Neural progenitor cell (in vitro differentiated cells): ENCODE measurements around the gene HS2ST1. TPM values are rescaled to one million over a fixed set of nuclear protein-coding genes. Genes with fewer than 3 reads are reported as not detected.

Experiments
- DNase-seq: peaks from one replicate; pipeline ENCODE4 v3.0.0-alpha.2; 2016; ENCODE audit warnings: low spot score
- H2AFZ ChIP-seq: fragments of 200-600 bp; sonication (generic); replicated peaks from 2 replicates; pipeline ENCODE4 v1.6.1; 2016; ENCODE audit warnings: antibody characterized with exemption
- H3F3A ChIP-seq: fragments of 200-600 bp; sonication (generic); 2 replicates; pipeline ENCODE4 v1.6.1; 2016; ENCODE audit warnings: antibody characterized with exemption, low read depth
- H3K27ac ChIP-seq: fragments of 200-600 bp; sonication (generic); 2 replicates; pipeline ENCODE4 v1.5.1; 2016; ENCODE audit warnings: mild to moderate bottlenecking
- H3K27me3 ChIP-seq: fragments of 200-600 bp; sonication (generic); 2 replicates; pipeline ENCODE4 v1.6.1; 2016; ENCODE audit warnings: mild to moderate bottlenecking, moderate library complexity
- H3K36me3 ChIP-seq: fragments of 200-600 bp; sonication (generic); 2 replicates; pipeline ENCODE4 v1.5.1; 2016
- H3K4me1 ChIP-seq: fragments of 200-600 bp; sonication (generic); 2 replicates; pipeline ENCODE4 v1.6.1; 2016; ENCODE audit warnings: mixed run types
- H3K4me2 ChIP-seq: fragments of 200-600 bp; sonication (generic); 2 replicates; pipeline ENCODE4 v1.6.1; 2016
- H3K4me3 ChIP-seq: fragments of 200-600 bp; sonication (generic); 2 replicates; pipeline ENCODE4 v1.5.1; 2016
- H3K79me2 ChIP-seq: fragments of 200-600 bp; sonication (generic); 2 replicates; pipeline ENCODE4 v1.6.1; 2016; ENCODE audit warnings: low read depth
- H3K9ac ChIP-seq: fragments of 200-600 bp; sonication (generic); 2 replicates; pipeline ENCODE4 v1.6.1; 2016
- H3K9me3 ChIP-seq: fragments of 200-600 bp; sonication (generic); 2 replicates; pipeline ENCODE4 v1.5.1; 2016; ENCODE audit warnings: low read depth
- H4K20me1 ChIP-seq: fragments of 200-600 bp; sonication (generic); 2 replicates; pipeline ENCODE4 v1.6.1; 2016; ENCODE audit warnings: low read depth
- H3K27ac Mint-ChIP-seq: 3 replicates; pipeline ENCODE4 v1.8.0; 2021; ENCODE audit warnings: mixed read lengths
- H3K27me3 Mint-ChIP-seq: 2 replicates; pipeline ENCODE4 v1.8.0; 2022; ENCODE audit warnings: low read depth, mild to moderate bottlenecking, inconsistent platforms, moderate library complexity, mixed read lengths; ENCODE audit not compliant: insufficient read depth
- H3K36me3 Mint-ChIP-seq: 3 replicates; pipeline ENCODE4 v1.8.0; 2021; ENCODE audit warnings: mixed read lengths
- H3K4me1 Mint-ChIP-seq: 3 replicates; pipeline ENCODE4 v1.8.0; 2021; ENCODE audit warnings: mixed read lengths
- H3K4me3 Mint-ChIP-seq: 3 replicates; pipeline ENCODE4 v1.8.0; 2021; ENCODE audit warnings: mild to moderate bottlenecking, moderate library complexity, mixed read lengths
- H3K9me3 Mint-ChIP-seq: 3 replicates; pipeline ENCODE4 v1.8.0; 2020; ENCODE audit warnings: mixed read lengths
- CTCF ChIP-seq: fragments of 200-600 bp; sonication (generic); IDR thresholded peaks from 2 replicates; pipeline ENCODE4 v1.5.1; 2017; ENCODE audit warnings: antibody characterized with exemption, mild to moderate bottlenecking
- EZH2 ChIP-seq: fragments of 200-600 bp; sonication (generic); IDR thresholded peaks from 2 replicates; pipeline ENCODE4 v1.6.1; 2017; ENCODE audit warnings: antibody characterized with exemption, mild to moderate bottlenecking, moderate library complexity
- EZH2phosphoT487 ChIP-seq: fragments of 200-600 bp; sonication (generic); IDR thresholded peaks from 2 replicates; pipeline ENCODE4 v1.6.1; 2017; ENCODE audit warnings: antibody characterized with exemption
- total RNA-seq: library from RNA; depleted of rRNA; stranded (reverse); fragments of >200 nt; gene quantifications from 2 replicates; pipeline ENCODE4 v1.2.3, GENCODE V29; 2015; ENCODE audit warnings: low replicate concordance

The HS2ST1 gene
- total RNA-seq, 1 donor from 2014 or later: 33.2 TPM

- no peak for DNase-seq
- Histone ChIP-seq H3K36me3 (no peaks in the 10 kb centered on the region), H3K27ac (no peak overlapping the region), H2AFZ (no peak overlapping the region), H3K27me3 (no peaks in the 10 kb centered on the region), H3K4me3 (no peak overlapping the region), H3K4me2 (no peak overlapping the region), H4K20me1 (no peaks in the 10 kb centered on the region), H3K9me3 (no peaks in the 10 kb centered on the region), H3F3A (no peaks in the 10 kb centered on the region), H3K79me2 (no peaks in the 10 kb centered on the region), H3K9ac (no peak overlapping the region), H3K4me1 (no peaks in the 10 kb centered on the region)
- TF ChIP-seq CTCF (no peak), EZH2 (no peak), EZH2phosphoT487 (no peak)
- Mint-ChIP-seq H3K27ac (no peak overlapping the region), H3K9me3 (no peaks in the 10 kb centered on the region), H3K4me3 (no peak overlapping the region), H3K4me1 (no peaks in the 10 kb centered on the region), H3K36me3 (peaks cover 10% of the 10 kb centered on the region), H3K27me3 (no peaks in the 10 kb centered on the region)
These were observed 188.6 kb downstream of the HS2ST1 start for GRCh38 chr1:87103074-87103473.

GRCh38 chr1:87104140-87104539 is 189.7 kb downstream of the HS2ST1 start:
- TF ChIP-seq EZH2: no peak
- no peak for TF ChIP-seq EZH2phosphoT487
- TF ChIP-seq CTCF: no peak

GRCh38 chr1:87104945-87105344 is 190.5 kb downstream of the HS2ST1 start:
- Histone ChIP-seq H3K27me3 (no peaks in the 10 kb centered on the region), H3K4me1 (no peaks in the 10 kb centered on the region), H3K36me3 (no peaks in the 10 kb centered on the region), H3K79me2 (no peaks in the 10 kb centered on the region), H3F3A (no peaks in the 10 kb centered on the region), H3K4me2 (no peak overlapping the region), H2AFZ (no peak overlapping the region), H3K9ac (no peak overlapping the region), H3K27ac (no peak overlapping the region), H3K9me3 (no peaks in the 10 kb centered on the region), H4K20me1 (no peaks in the 10 kb centered on the region), H3K4me3 (no peak overlapping the region)
- no peaks in the 10 kb centered on the region for H3K9me3 Mint-ChIP-seq
- no peaks in the 10 kb centered on the region for H3K27me3 Mint-ChIP-seq
- no peak for TF ChIP-seq EZH2
- no peak for TF ChIP-seq EZH2phosphoT487
- no peak for TF ChIP-seq CTCF
- H3K27ac Mint-ChIP-seq: no peak overlapping the region
- DNase-seq: no peak
- H3K4me3 Mint-ChIP-seq: no peak overlapping the region
- no peaks in the 10 kb centered on the region for H3K4me1 Mint-ChIP-seq
- H3K36me3 Mint-ChIP-seq: peaks cover 10% of the 10 kb centered on the region

More at GRCh38 chr1:87104140-87104539, 189.7 kb downstream of the HS2ST1 start:
- Histone ChIP-seq H4K20me1 (no peaks in the 10 kb centered on the region), H3K36me3 (no peaks in the 10 kb centered on the region), H2AFZ (no peak overlapping the region), H3K4me1 (no peaks in the 10 kb centered on the region), H3K4me2 (no peak overlapping the region), H3K9ac (no peak overlapping the region), H3K4me3 (no peak overlapping the region), H3K9me3 (no peaks in the 10 kb centered on the region), H3K79me2 (no peaks in the 10 kb centered on the region), H3F3A (no peaks in the 10 kb centered on the region), H3K27me3 (no peaks in the 10 kb centered on the region), H3K27ac (no peak overlapping the region)
- H3K36me3 Mint-ChIP-seq: peaks cover 10% of the 10 kb centered on the region
- no peaks in the 10 kb centered on the region for H3K4me1 Mint-ChIP-seq
- no peak for DNase-seq
- no peaks in the 10 kb centered on the region for H3K27me3 Mint-ChIP-seq
- no peak overlapping the region for H3K4me3 Mint-ChIP-seq
- H3K27ac Mint-ChIP-seq: no peak overlapping the region
- no peaks in the 10 kb centered on the region for H3K9me3 Mint-ChIP-seq
